GM12801 (cell line): ENCODE measurements around the gene NPHP4.

Experiments
- TF ChIP-seq, protein P1 (sequence below): IDR thresholded peaks from one replicate; pipeline ENCODE4 v1.5.1; 2011; ENCODE audit warnings: control low read depth; ENCODE audit not compliant: insufficient read length; ENCODE audit errors: extremely low read depth

Gene NPHP4

DNA sequence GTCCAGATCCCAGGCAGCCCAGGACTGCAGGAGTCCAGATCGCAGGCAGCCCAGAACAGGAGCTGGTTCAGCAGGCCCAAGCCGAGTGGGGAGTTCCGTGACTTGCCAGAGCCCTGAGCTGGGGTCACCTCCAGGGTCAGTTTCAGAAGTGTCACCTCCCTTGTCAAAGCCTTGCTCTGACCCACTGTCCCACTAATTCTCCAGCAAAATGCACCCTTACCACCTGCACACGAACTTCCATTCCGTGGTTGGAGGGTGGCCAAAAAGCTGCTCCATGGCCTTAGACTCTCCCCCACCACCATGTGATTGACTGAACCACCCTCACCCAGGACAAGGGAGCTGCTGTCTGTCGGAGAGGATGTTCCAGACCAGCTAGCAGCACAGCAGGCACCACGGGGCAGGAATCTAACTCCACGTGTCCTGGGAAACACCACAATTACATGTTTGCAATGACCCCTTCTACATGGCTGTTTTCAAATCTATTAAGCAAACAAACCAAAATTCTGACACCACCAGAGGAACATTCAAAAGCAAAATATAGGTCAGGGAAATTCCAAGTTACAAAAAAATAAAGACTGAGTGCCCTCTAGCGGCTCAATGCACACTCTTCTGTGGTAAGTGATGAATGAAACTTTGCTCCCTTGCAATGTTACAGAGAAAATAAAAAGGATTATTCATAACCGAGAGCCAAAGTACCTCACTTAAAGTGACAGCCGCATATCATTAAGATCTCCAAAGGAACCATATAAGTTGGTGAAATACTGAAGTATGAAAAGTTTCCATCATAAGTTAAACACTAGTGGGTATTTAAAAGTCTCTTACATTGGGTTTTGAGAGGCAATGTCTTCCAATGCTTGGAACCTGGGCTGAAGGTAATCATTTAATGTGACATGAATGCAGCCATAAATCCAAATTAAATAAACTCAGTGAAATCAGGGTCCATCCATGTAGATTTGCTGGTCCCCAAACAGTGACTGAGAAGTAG is 76.3 kb downstream of the NPHP4 start:
- TF ChIP-seq, protein P1, sequence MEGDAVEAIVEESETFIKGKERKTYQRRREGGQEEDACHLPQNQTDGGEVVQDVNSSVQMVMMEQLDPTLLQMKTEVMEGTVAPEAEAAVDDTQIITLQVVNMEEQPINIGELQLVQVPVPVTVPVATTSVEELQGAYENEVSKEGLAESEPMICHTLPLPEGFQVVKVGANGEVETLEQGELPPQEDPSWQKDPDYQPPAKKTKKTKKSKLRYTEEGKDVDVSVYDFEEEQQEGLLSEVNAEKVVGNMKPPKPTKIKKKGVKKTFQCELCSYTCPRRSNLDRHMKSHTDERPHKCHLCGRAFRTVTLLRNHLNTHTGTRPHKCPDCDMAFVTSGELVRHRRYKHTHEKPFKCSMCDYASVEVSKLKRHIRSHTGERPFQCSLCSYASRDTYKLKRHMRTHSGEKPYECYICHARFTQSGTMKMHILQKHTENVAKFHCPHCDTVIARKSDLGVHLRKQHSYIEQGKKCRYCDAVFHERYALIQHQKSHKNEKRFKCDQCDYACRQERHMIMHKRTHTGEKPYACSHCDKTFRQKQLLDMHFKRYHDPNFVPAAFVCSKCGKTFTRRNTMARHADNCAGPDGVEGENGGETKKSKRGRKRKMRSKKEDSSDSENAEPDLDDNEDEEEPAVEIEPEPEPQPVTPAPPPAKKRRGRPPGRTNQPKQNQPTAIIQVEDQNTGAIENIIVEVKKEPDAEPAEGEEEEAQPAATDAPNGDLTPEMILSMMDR, result peak; percentile 7

DNA sequence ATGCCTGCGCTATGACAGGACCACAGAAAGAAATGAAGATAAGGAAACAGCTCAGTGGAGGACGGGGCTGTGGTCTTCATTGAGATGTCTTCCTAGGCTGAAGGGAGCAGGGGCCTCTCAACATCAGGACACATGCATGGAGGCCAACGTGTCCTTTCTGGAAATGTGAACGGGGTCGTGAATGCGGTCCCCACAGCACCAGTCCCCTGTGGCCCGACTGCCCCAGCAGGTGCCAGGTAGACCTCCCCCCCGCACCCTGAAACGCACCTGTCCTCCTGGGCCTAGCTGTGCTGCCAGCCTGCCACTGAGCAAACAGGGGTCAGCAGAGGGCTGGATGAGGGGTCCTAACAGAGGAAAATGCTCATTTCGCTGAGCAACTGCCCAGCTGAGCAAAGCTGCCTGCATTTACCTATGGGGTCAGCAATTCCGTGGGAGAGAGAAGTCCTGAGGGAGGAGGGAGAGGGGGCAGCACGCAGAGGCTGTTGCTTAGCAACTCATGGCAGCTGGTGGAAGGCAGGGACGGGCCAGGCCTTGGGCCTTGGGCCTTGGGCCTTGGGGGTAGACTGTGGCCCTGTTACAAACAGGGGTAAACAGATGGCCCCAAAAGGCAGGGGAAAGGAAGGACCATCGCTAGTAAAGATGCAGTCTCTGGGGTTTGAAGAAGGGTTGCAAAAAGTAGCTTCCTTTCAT is 77.4 kb downstream of the NPHP4 start:
- TF ChIP-seq, protein P1, result no peak

DNA sequence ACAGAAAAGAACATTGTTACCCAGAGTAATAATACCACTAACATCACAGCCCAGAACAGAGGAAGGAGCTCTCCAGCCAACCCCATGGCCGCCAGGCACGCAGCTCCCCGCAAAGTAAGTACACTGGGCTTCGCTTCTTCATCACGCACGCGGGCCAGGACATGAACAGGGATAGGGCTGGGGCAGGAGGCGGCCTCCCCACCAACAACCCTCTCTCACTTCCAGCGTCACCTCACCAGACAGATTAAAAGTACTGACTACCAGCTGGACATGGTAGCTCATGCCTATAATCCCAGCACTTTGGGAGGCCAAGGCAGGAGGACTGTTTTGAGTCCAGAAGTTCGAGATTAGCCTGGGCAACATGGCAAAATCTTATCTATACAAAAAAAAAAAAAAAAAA is 78.3 kb downstream of the NPHP4 start:
- TF ChIP-seq, protein P1, result no peak

DNA sequence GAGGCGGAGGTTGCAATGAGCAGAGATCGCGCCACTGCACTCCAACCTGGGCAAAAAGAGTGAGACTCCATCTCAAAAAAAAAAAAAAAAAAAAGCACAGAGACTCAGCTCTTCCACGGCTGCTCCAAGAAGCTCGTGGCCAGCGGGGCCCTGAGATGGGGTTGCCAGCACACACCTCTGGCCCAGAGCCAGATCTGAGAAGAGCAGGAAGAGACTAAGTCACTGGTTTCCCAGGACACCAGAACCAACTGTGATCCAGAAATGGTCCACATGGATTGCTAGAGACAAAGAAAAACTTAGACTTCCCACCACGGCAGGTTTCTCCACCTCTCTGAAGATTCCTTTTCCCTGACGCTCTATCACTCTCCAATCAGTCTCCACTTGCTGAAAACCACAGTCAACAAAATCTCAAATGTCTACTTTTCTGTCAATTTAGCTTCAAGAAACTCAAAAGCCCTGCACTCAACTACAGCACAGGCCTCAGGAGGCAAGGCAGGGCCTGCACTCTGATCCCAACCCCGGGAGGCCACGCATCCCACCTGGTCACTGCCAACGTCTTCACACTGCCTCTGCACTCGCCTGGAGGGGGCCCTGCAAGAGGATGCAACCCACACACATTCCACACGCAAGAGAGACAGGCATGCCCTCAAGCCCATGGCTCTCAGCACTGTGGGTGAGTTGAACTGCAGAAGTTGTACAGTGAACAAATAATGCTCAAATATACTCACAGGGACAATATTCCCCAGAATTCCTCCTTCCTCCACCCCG is 79.0 kb downstream of the NPHP4 start:
- TF ChIP-seq, protein P1, result no peak

DNA sequence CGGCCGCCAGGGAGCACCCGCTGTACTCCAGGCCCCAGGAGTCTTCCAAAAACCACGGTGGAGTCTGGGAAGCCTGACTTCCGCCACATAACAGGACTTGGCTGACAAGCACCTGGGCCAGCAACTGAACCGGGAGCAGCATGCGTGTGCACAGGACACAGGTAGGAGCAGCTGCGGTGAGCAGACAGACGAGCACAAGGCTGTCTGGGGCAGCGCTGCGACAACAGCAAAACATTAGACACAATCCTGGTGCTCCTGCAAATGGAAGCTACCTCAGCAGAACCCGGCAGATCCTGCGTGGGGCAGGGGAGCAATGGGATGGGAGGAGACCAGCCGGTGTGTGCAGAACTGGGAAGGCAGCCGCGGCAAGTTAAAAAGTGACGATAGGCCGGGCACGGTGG is 80.4 kb downstream of the NPHP4 start:
- TF ChIP-seq, protein P1, result no peak

DNA sequence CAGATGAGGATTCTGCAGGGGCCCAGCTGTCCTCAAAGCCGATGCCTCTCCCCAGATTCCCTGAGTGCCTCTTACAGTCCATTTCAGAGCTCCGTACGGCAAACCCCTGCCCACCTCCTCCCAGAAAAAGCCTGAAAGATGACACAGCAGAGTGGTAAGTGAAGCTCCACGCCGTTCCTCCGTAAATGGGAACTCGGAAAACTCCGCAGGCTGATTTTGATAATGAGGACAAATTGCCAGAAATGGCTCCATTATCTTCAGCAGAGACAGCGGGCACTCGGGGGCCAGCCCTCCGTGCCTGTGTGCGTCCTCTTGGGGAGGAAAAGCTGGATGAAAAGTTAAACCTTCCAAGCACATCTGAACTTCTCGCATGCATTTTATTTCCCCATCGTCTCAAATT is 81.1 kb downstream of the NPHP4 start:
- TF ChIP-seq, protein P1, result no peak

DNA sequence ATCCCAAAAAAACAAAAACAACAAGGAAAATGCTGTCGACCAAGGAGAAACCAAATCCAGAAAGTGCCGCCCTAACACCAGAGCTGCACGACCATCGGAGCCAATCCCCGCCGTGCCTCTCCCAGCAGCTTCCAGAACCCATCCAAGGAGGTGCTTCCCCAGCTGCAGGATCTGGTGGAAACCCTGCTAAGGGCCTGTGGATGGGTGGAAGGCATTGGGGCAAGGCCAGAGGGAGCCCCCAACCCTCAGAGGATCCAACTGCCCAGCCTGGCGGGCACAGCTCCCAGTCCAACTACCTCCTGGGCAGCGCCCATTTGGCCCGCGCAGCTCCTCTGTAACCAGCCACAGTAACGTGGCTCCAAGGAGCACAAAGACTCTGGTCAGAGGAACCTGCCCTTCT is 81.6 kb downstream of the NPHP4 start:
- TF ChIP-seq, protein P1, result no peak
